ENCODE data around the gene SPARC.

SPARC gene

GRCh38 chr5:151618907-151619306, 67.8 kb downstream of the SPARC start:
- no peak for DNase-seq

- no peak for DNase-seq
Observed at GRCh38 chr5:151617841-151618710, 68.6 kb downstream of the SPARC start.

GRCh38 chr5:151617383-151617840, 69.3 kb downstream of the SPARC start:
- no peak for DNase-seq

- peak; percentile 49 for DNase-seq
Observed at GRCh38 chr5:151615431-151615830, 71.3 kb downstream of the SPARC start.

GRCh38 chr5:151614565-151614964, 72.2 kb downstream of the SPARC start:
- DNase-seq = no peak

GRCh38 chr5:151612689-151613427, 73.9 kb downstream of the SPARC start:
- DNase-seq = peak; percentile 56

GRCh38 chr5:151611127-151611775, 75.5 kb downstream of the SPARC start:
- DNase-seq = no peak

Measured in stimulated activated CD8-positive, alpha-beta memory T cell treated with anti-CD3 and anti-CD28 coated beads, Interleukin-4, amount 100 ng/mL, for 48 hours (primary cell).